GM19328 (cell line): ENCODE data around the gene HSD11B1L.

Experiments used
- ATAC-seq: cut with Tn5 transposase; IDR thresholded peaks from one replicate; pipeline ENCODE4 v1.9.1; 2021; ENCODE audit warnings: mild to moderate bottlenecking, moderate library complexity; ENCODE audit not compliant: unreplicated experiment

The HSD11B1L gene

GRCh38 chr19:5680437-5681368 lies at the start of gene HSD11B1L, which contains the start of gene MICOS13:
HSD11B1L (plus strand) TSS chr19:5681027; CDS start chr19:5684833, 3,806 bp downstream.
MICOS13 (minus strand) TSS chr19:5680516; CDS start chr19:5680486, 30 bp downstream.
- peak; percentile 85 for ATAC-seq

GRCh38 chr19:5631567-5632240 lies 49.1 kb upstream of the HSD11B1L start:
- no peak for ATAC-seq

GRCh38 chr19:5632241-5632612 lies 48.6 kb upstream of the HSD11B1L start:
- ATAC-seq = no peak

- no peak for ATAC-seq
These were observed 48.2 kb upstream of the HSD11B1L start for GRCh38 chr19:5632657-5633056.

- ATAC-seq = no peak
These were observed 45.4 kb upstream of the HSD11B1L start for GRCh38 chr19:5635427-5635826.

GRCh38 chr19:5637971-5638370 lies 42.9 kb upstream of the HSD11B1L start:
- no peak for ATAC-seq

GRCh38 chr19:5641171-5641570 lies 39.7 kb upstream of the HSD11B1L start:
- no peak for ATAC-seq

- no peak for ATAC-seq
These were observed 38.6 kb upstream of the HSD11B1L start for GRCh38 chr19:5642204-5642603.

GRCh38 chr19:5643060-5643459 lies 37.8 kb upstream of the HSD11B1L start:
- ATAC-seq = no peak

- ATAC-seq = no peak
These were observed 36.8 kb upstream of the HSD11B1L start for GRCh38 chr19:5644037-5644436.

GRCh38 chr19:5645409-5645808 lies 35.4 kb upstream of the HSD11B1L start:
- ATAC-seq = no peak

- no peak for ATAC-seq
These were observed 34.1 kb upstream of the HSD11B1L start for GRCh38 chr19:5646703-5647102.

GRCh38 chr19:5648464-5648863 lies 32.4 kb upstream of the HSD11B1L start:
- ATAC-seq = no peak

- ATAC-seq = no peak
These were observed 29.5 kb upstream of the HSD11B1L start for GRCh38 chr19:5651361-5651760.

GRCh38 chr19:5652261-5652660 lies 28.6 kb upstream of the HSD11B1L start:
- ATAC-seq = no peak

GRCh38 chr19:5654931-5655330 lies 25.9 kb upstream of the HSD11B1L start:
- ATAC-seq = no peak

GRCh38 chr19:5655412-5655811 lies 25.4 kb upstream of the HSD11B1L start:
- ATAC-seq = no peak

- no peak for ATAC-seq
These were observed 19.3 kb upstream of the HSD11B1L start for GRCh38 chr19:5661483-5661882.

- no peak for ATAC-seq
These were observed 16.9 kb upstream of the HSD11B1L start for GRCh38 chr19:5663904-5664303.

GRCh38 chr19:5664515-5664914 lies 16.3 kb upstream of the HSD11B1L start:
- no peak for ATAC-seq

GRCh38 chr19:5665781-5666513 lies 14.9 kb upstream of the HSD11B1L start:
- ATAC-seq = no peak
